T-helper 22 cell (primary cell): ENCODE measurements around the gene LMCD1.

Experiments used
- DNase-seq: peaks from one replicate; pipeline ENCODE4 v3.0.0-alpha.2; 2020; ENCODE audit warnings: low read depth

LMCD1 gene

DNA sequence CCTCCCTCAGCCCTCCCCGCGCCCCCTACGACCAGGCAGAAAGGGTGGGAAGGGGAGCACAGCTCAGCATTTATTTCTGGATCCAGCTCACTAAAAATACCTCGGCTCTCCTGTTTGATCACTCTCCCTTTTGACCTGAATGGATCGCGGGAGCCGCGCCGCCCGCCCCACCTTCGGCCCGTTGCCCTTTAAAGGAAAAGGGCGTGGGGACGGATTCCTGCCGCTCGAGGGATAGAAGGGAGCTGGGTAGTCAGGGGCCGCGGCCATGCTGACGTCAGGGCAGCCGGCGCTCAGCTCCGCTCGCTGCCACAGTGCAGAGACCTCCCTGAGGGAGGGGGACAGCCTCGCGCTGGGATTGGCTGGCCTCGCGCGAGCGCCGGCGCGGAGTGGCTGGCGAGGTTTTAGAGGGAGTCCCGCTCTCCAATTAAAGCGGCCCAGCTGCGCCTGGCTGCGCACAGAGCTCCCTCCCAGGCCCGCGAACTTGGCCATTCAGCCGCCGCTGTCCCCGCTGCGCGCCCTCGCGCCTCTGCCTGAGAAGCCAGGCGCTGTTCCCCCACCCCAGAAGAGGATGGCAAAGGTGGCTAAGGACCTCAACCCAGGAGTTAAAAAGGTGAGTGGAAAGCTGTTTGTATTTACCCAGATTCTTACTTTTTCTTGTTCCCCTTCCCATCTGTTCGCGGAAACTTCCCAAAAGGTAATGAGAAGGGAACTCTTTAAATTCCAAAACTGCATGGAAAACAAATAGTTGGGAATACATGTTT is at the start of gene LMCD1:
TSS of gene LMCD1 (plus strand) at position 453 of the 761 bp plus-strand sequence. CDS start at position 569, 116 bp downstream.
- DNase-seq, result peak; percentile 74

GRCh38 chr3:8452112-8452511 is 49.5 kb upstream of the LMCD1 start:
- no peak for DNase-seq

GRCh38 chr3:8453153-8453552 is 48.5 kb upstream of the LMCD1 start:
- no peak for DNase-seq

- no peak for DNase-seq
Observed at GRCh38 chr3:8455526-8456411, 45.9 kb upstream of the LMCD1 start.

DNA sequence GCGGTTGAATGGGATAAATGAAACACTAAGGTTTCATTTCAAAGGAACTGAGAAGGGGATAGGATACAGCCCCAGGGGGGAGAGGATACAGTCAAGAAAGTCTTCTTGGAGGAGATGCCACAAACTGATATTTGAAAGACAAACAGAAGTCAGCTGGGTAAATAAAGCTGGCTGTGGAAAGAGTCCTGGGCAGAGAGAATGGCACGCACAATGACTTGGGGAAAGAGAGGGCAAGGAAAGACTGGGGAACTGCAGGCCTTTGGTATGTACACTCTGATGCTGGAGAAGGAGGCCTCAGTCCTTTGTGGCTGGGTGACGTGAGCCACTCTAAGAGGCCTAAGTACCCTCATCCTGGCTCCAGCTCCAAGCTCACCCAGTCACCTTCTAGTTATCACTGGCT is 45.2 kb upstream of the LMCD1 start:
- no peak for DNase-seq

DNA sequence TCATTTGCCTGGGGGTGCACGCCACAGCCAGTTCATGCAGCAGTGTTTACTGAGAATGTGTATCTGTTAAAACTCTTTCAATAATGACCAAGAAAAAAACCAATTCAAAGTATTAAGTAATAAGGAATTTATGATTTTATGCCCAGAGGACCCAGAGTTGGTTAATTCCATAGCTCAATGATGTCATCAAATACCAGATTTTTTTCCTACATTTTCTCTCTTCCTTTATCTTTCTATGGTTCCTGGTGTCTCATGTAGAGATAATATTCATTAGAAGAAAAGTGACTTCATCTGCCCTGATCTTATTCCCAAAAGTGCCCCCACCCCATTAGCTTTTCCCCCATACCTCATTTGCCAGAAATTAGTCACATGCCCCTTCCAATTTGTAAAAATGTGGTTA is 44.6 kb upstream of the LMCD1 start:
- no peak for DNase-seq

DNA sequence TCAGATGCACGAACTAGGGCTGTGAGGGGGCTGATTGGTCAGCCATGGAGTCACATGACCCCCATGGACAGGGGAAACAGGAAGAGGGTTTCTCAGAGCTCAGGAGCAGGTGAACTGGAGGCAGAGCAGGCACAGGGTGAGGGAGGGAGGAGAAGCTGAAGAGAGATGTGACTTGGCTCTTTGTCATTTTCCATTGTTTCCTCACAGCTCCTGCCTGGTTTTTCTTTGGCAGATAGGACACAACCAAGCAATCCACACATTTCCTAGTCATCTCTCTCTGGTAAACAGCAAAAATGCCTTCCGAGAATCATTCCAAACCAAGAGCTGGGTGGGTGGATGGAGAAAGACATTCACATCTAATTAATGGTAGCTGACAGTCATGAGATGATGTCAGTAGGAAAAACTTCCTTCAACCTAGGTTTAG is 43.4 kb upstream of the LMCD1 start:
- DNase-seq, result no peak

GRCh38 chr3:8458711-8459110 is 42.9 kb upstream of the LMCD1 start:
- DNase-seq, result no peak

GRCh38 chr3:8460050-8460708 is 41.4 kb upstream of the LMCD1 start:
- DNase-seq, result no peak

DNA sequence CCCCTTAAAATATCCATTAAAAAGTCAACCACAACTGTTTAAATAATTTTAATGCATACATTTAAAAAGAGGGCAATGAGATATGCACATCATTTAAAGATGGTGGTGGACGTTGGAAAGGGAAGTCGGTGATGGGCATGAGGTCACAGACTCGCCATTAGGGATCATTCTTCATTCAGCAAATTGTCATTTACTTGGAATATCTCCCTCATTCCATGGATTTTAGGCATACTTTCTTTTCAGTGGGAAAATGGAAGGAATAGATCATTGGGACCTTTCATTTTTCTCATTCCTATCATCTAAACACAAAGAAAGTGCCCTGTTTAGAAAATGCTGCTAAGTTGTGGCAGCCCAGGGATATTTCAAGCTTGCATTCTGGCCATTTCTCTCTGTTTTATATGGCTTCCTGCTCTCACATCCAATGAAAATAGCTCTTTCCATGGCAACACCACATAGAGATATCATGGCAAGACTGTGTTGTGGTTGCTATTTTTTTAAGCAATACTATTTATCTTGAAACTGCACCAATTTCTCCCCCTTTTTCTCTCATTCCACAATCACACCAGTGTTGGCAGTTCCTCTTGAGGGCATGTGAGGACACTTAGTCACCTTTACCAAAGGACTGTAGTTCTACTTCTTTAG is 40.7 kb upstream of the LMCD1 start:
- DNase-seq, result no peak

- DNase-seq, result no peak
Observed at GRCh38 chr3:8464668-8465067, 37.0 kb upstream of the LMCD1 start.

GRCh38 chr3:8466526-8466925 is 35.1 kb upstream of the LMCD1 start:
- no peak for DNase-seq

GRCh38 chr3:8470801-8471200 is 30.8 kb upstream of the LMCD1 start:
- no peak for DNase-seq

DNA sequence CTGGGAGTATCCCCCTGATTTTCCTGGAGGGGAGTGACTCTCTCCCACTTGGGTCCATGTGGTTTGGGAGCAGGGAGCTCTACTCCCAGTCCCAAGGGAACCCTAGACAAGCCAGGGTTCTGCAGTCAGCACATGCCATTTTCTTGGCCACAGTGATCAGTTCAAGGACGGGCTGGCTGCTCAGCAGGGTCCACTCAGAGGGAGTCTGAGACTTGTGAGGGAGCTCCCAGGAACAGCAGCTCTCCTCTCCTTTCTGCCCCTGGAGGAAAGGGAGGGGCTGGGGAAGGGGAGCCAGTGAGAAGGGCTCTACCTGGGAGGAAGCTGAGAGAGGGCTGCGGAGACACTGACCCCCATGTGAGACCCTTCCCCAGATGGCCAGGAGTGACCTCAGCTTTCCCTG is 29.1 kb upstream of the LMCD1 start:
- no peak for DNase-seq

GRCh38 chr3:8473029-8473428 is 28.6 kb upstream of the LMCD1 start:
- no peak for DNase-seq

DNA sequence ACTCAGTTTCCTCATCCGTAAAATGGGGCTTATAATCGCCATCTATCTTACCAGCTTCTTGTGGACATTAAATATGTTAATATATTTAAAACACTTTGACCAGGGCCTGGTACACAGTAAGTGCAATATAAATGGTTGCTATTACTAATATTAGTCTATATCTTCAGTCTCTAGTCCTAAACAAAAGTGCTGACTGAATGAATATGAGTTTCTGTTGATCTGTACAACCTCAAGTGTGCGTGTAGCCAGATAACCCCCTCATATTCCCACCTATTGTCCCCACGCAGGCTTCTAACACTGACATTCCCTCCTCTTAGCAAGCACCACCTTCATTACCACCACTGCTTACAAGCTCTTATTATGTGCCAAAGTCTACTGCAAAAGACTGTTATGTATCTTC is 27.6 kb upstream of the LMCD1 start:
- DNase-seq, result no peak

DNA sequence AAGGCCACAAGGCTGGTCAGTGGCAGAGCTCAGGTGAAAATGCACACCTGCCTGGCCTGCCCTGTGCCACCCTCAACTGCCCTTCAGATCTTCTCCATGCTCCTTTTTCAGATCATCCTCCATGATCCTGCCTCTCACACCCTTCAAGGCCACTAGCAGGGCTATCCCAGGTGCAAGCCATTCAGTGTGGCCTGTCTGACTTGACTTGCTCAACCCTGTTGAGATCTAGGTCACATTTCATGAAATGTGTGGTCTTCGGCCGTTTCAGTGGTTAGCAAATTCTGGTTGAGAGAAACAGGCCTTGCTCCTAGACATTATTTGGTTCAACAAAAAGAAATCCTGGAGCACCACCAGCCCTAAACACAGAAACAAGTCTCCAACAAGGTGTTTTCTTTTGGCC is 26.6 kb upstream of the LMCD1 start:
- DNase-seq, result no peak

DNA sequence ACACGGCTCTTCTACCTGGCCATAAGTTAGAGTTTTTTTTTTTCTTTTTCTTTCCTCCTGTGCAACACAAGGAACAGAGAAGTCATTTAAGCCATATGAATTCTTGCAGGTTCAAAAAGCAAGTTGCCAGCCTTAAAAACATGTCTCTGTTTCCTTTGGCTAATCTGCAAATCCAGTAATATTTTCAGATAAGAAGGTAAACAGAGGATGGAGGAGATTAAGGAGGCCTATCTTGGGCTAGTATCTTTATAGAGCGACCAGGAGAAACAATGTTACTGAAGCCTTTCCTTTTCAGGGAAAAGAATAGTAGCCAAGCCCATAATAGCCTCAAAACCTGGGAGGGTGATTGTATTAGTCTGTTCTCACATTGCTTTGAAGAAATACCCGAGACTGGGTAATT is 20.9 kb upstream of the LMCD1 start:
- DNase-seq, result no peak

GRCh38 chr3:8481380-8481779 is 20.2 kb upstream of the LMCD1 start:
- no peak for DNase-seq

DNA sequence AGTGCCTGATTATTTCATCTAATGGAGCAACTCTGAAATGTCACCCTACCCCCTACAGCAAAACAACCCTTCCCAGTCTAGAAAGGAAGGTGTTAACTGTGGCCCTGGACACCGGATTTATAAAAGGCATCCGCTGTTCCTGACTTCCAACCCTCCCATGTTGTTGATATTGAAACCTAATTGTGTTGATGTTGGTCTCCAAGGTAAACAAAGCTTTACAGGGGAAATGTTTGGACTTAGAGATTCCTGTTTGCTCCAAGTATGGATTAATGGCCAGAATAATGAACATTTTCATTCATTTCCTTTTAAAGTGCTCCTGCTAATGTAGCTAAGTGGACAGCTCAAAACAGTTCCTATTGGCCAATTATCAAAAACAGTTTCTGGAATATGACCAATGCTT is 19.4 kb upstream of the LMCD1 start:
- DNase-seq, result no peak

- no peak for DNase-seq
Observed at GRCh38 chr3:8482960-8483665, 18.5 kb upstream of the LMCD1 start.
